ENCODE measurements around the gene CYP39A1. TPM values are rescaled to one million over a fixed set of nuclear protein-coding genes. Genes with fewer than 3 reads are reported as not detected.

The CYP39A1 gene
- total RNA-seq, 4 donors from 2014 or later, result 1.6 to 10.2 (median 2.3) TPM; not detected in 1

DNA sequence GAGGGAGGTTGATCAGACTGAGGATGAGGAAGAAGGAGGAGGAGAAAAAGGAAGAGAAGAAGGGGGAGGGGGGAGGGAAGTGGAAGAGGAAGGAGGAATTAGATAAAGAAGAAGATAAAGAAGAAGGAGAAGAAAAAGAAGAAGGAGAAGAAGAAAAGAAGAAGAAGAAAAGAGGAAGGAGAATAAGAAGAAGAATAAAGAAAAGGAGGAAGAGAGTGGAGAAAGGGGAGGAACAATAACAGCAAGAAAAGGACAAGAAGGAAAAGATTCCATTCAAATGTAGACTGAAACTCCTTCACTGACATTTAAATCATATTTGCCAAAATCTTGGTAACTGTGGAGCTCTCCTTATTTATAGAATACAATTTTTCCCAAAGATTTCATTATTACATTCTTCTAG lies 127.0 kb downstream of the CYP39A1 start:
- Histone ChIP-seq H3K27me3 (no peaks in the 10 kb centered on the region), H3K4me1 (no peaks in the 10 kb centered on the region), H3K4me3 (no peak overlapping the region), H3K36me3 (no peaks in the 10 kb centered on the region), H3K27ac (no peak overlapping the region), H3K9me3 (no peaks in the 10 kb centered on the region)
- no peak for DNase-seq
- intact Hi-C loops (cut with DNase I; ENCODE audit: low total_unique reads), result no loop called here
- in situ Hi-C loops (cut with MboI; ENCODE audit: low pct_ligation_motif_present in 1 of 4, low pct_unique_long_range_greater_than_20kb in 1 of 4, low sequenced_read_pairs in 3 of 4), result no loop called here
- TF ChIP-seq, protein P1, sequence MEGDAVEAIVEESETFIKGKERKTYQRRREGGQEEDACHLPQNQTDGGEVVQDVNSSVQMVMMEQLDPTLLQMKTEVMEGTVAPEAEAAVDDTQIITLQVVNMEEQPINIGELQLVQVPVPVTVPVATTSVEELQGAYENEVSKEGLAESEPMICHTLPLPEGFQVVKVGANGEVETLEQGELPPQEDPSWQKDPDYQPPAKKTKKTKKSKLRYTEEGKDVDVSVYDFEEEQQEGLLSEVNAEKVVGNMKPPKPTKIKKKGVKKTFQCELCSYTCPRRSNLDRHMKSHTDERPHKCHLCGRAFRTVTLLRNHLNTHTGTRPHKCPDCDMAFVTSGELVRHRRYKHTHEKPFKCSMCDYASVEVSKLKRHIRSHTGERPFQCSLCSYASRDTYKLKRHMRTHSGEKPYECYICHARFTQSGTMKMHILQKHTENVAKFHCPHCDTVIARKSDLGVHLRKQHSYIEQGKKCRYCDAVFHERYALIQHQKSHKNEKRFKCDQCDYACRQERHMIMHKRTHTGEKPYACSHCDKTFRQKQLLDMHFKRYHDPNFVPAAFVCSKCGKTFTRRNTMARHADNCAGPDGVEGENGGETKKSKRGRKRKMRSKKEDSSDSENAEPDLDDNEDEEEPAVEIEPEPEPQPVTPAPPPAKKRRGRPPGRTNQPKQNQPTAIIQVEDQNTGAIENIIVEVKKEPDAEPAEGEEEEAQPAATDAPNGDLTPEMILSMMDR (IDR thresholded peaks at IDR 0.05), result no peak
- TF ChIP-seq EP300 (IDR thresholded peaks at IDR 0.05; ENCODE audit: low read depth), result no peak
- TF ChIP-seq POLR2AphosphoS5 (IDR thresholded peaks at IDR 0.05), result no peak
- TF ChIP-seq POLR2A (IDR thresholded peaks at IDR 0.05), result no peak

DNA sequence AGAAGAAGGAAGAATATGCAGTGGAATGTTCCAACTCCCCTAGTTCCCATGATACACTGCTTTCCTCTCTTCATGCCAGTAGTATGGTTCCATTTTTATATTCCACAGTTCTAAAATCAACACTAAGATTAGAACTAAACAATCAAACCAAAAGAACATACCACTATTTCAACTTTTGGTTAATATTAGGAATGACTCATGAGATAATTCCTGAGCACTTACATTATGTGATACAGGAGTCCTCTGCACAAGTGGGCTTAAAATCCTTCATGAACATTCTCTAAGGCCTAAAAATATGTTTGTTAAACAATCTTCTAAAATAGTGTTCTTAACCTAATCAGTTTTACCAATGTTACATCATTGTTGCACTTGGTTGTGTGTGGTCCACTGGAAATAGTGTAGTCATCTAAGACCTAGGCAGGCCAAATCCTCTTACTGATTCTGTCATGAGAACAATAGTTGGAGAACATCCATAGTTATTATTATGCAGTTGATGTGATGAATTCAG lies 131.1 kb downstream of the CYP39A1 start:
- Histone ChIP-seq H3K9me3 (no peaks in the 10 kb centered on the region), H3K27ac (peak overlapping the region in 2 of 4 donors; percentile 5 to 56), H3K4me1 (peaks cover 0 to 13% (median 5%) of the 10 kb centered on the region in 4 donors), H3K27me3 (no peaks in the 10 kb centered on the region), H3K36me3 (no peaks in the 10 kb centered on the region), H3K4me3 (no peak overlapping the region)
- DNase-seq, result no peak
- in situ Hi-C loops (cut with MboI; ENCODE audit: low pct_ligation_motif_present in 1 of 4, low pct_unique_long_range_greater_than_20kb in 1 of 4, low sequenced_read_pairs in 3 of 4) (no loop called here), intact Hi-C loops (cut with DNase I; ENCODE audit: low total_unique reads) (no loop called here)
- TF ChIP-seq POLR2AphosphoS5 (IDR thresholded peaks at IDR 0.05) (peak in 1 of 3 donors; percentile 13), POLR2A (IDR thresholded peaks at IDR 0.05) (no peak)

DNA sequence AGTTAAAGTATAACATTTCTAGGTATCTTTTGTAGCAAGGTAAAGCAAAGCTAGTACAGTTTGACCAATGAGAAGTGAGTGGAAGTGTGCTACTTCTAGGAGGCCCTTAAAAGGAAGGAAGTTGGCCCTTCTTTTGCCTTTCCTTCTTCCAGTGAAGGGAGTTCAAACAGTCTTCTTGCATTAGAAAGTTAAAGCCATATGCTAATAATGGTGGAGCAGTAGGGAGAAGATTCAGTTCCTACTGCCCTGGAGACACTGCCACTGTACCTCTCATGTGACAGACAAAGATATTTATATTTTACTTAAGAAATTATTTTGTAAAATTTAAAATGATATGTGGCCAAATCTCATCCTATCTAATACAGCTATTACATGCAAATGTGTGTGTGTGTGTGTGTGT lies 135.4 kb downstream of the CYP39A1 start:
- Histone ChIP-seq H3K9me3 (no peaks in the 10 kb centered on the region), H3K4me3 (no peak overlapping the region), H3K36me3 (no peaks in the 10 kb centered on the region), H3K4me1 (peaks cover 0 to 13% (median 5%) of the 10 kb centered on the region in 4 donors), H3K27ac (no peak overlapping the region), H3K27me3 (no peaks in the 10 kb centered on the region)
- DNase-seq, result no peak
- intact Hi-C loops (cut with DNase I; ENCODE audit: low total_unique reads) (no loop called here), in situ Hi-C loops (cut with MboI; ENCODE audit: low pct_ligation_motif_present in 1 of 4, low pct_unique_long_range_greater_than_20kb in 1 of 4, low sequenced_read_pairs in 3 of 4) (no loop called here)
- TF ChIP-seq EP300 (IDR thresholded peaks at IDR 0.05; ENCODE audit: low read depth) (no peak), POLR2AphosphoS5 (IDR thresholded peaks at IDR 0.05) (no peak), POLR2A (IDR thresholded peaks at IDR 0.05) (no peak)
- TF ChIP-seq, protein P1 (IDR thresholded peaks at IDR 0.05), result no peak

DNA sequence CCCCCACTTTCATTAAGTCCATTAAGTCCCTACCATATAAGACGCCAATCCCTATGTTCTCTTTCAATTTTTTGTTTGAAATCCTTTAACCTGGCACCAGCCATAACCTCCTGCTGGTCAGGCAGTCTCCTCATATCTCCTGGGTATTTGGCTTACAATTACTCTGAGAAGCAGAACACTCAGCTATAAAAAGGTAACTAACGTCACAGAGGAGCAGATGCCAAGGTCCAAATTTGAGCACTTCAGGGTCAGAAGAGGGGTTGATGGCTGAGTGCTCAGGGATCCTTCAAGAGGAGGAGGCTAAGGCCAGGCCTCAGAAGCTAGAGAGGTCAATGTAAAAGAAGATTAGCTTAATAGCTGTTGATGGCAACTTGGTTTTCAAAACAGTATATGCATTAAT lies 139.1 kb downstream of the CYP39A1 start:
- in situ Hi-C loops (cut with MboI; ENCODE audit: low pct_ligation_motif_present in 1 of 4, low pct_unique_long_range_greater_than_20kb in 1 of 4, low sequenced_read_pairs in 3 of 4), result no loop called here
- 68 to 75% methylated on average over 2 of the region's 2 CpGs for WGBS, 2 donors (ENCODE audit: low coverage in 1 of 2)
- TF ChIP-seq POLR2A (IDR thresholded peaks at IDR 0.05) (no peak), POLR2AphosphoS5 (IDR thresholded peaks at IDR 0.05) (no peak), EP300 (IDR thresholded peaks at IDR 0.05; ENCODE audit: low read depth) (no peak)
- TF ChIP-seq, protein P1 (IDR thresholded peaks at IDR 0.05), result no peak

DNA sequence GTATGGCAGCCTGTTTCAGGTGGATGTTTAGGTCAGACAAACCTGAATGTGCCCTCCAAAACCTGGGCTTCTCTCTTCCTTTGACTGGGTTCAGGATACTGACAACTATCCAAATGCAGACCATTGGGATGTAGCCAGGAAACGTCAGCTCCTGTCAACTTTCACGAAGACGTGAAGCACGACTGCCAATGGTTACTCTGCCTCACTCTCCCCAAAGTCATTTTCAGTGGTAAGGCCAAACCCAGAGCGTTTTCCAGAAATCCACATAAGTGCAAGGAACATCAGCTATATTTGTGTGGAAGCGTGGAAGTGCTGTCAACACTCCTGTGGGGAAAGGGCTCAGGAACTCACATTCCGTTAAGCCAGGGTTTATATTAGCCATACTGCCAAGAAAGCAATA lies 141.3 kb downstream of the CYP39A1 start:
- Histone ChIP-seq H3K9me3 (no peaks in the 10 kb centered on the region), H3K4me3 (no peak overlapping the region), H3K4me1 (peaks cover 0 to 9% (median 0%) of the 10 kb centered on the region in 4 donors), H3K36me3 (no peaks in the 10 kb centered on the region), H3K27me3 (no peaks in the 10 kb centered on the region), H3K27ac (peak overlapping the region; percentile 33 to 62 (median 48))
- 88% methylated on average over 7 of the region's 7 CpGs; no CpG with 5 or more reads in 1 of the 2 donors for WGBS, 2 donors (ENCODE audit: low coverage in 1 of 2)
- in situ Hi-C loops (cut with MboI; ENCODE audit: low pct_ligation_motif_present in 1 of 4, low pct_unique_long_range_greater_than_20kb in 1 of 4, low sequenced_read_pairs in 3 of 4) (no loop called here), intact Hi-C loops (cut with DNase I; ENCODE audit: low total_unique reads) (no loop called here)
- TF ChIP-seq EP300 (IDR thresholded peaks at IDR 0.05; ENCODE audit: low read depth) (no peak), POLR2AphosphoS5 (IDR thresholded peaks at IDR 0.05) (no peak), POLR2A (IDR thresholded peaks at IDR 0.05) (no peak)
- TF ChIP-seq, protein P1 (IDR thresholded peaks at IDR 0.05), result no peak
- DNase-seq, result no peak

More for the DNA sequence above, 139.1 kb downstream of the CYP39A1 start:
- intact Hi-C loops (cut with DNase I; ENCODE audit: low total_unique reads), result no loop called here
- DNase-seq, result no peak
- Histone ChIP-seq H3K4me1 (peaks cover 0 to 6% (median 3%) of the 10 kb centered on the region in 4 donors), H3K9me3 (no peaks in the 10 kb centered on the region), H3K4me3 (no peak overlapping the region), H3K36me3 (no peaks in the 10 kb centered on the region), H3K27me3 (no peaks in the 10 kb centered on the region), H3K27ac (no peak overlapping the region)

Measured in transverse colon (tissue), 4 donors.